Kasumi-1 (cell line): ENCODE data around the gene DHRS12.
A peak's percentile ranks its signal among the peaks of the same experiment; 100 is the strongest.

Experiments
- DNase-seq, 2 experiments: peaks; one replicate each; lab custom pipeline; 2025; lab: John Stamatoyannopoulos, UW

The DHRS12 gene

DNA sequence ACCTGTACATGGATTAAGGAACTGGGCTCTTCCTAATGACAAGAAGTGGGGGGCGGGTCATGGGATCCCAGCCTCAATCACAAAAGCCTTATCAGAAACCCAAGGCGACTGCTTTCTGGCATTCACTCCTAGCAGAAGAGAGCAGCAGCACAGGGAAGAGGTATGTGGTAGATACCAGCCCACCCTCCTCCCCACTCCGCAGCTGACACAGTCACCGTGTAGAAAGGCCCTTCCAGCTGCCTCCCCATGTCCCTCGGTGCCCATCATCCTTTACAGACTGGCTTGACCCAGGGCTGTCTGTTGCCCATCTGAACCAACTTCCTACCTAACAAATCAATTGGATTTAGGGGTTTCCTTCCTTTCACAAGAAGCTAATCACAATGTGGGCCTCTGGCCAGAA is 3.1 kb upstream of the DHRS12 start:
- DNase-seq: no peak

DNA sequence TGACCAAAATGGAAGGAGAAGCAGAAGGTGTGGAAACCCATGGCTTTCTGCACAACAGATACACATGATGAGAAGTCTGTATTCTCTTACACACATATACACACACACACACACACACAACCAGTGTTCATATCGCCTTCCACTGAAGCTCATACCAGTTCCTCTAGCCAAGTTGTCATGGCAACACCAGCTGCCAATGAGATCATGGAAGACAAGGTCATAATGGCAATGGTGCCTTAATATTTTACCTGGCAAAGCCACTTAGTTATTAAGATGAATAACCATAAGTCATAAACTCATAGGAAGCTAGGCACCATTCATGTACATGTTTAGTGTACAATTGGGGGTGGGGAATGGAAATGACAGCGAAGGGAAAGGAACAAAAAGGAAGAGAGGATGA is 2.6 kb upstream of the DHRS12 start:
- peak in 1 of 2 experiments; percentile 17 for DNase-seq

DNA sequence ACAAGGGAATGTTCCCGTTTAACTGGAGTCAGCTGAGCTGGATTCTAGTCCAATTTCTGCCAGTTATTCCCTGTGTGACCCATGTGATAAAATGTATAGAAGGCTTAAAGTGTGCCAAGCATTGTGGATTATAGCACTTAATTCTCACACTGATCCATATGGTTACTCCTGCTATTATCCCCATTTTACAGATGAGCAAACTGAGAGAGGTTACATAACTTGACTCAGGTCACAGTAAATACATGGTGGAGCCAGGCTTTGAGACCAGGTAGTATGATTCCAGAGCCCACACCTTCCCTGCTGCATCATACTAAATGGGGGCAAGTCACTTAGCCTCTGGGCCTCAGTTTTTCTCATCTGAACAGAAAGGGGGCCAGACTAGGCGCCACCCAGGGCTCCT is 2.0 kb upstream of the DHRS12 start:
- no peak for DNase-seq

DNA sequence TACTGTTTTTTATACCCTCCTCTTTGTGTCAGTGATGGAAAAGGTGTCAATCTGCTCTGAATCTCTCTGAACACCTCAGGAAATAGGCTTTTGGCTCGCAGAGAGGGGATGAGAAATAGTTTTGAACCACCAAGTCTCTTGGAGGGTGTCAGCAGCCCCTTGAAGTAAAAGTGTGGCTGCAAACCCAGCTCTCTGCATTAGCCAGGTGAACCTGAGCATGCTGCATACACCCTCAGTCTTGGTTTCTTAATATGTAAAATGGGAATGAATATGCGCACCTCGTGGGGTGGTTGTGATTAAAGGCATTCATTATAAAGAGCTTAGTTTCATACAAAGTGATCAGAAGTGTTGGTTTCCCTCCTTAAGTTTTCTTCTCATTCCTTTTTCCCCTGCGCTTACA is 1.4 kb upstream of the DHRS12 start:
- no peak for DNase-seq

DNA sequence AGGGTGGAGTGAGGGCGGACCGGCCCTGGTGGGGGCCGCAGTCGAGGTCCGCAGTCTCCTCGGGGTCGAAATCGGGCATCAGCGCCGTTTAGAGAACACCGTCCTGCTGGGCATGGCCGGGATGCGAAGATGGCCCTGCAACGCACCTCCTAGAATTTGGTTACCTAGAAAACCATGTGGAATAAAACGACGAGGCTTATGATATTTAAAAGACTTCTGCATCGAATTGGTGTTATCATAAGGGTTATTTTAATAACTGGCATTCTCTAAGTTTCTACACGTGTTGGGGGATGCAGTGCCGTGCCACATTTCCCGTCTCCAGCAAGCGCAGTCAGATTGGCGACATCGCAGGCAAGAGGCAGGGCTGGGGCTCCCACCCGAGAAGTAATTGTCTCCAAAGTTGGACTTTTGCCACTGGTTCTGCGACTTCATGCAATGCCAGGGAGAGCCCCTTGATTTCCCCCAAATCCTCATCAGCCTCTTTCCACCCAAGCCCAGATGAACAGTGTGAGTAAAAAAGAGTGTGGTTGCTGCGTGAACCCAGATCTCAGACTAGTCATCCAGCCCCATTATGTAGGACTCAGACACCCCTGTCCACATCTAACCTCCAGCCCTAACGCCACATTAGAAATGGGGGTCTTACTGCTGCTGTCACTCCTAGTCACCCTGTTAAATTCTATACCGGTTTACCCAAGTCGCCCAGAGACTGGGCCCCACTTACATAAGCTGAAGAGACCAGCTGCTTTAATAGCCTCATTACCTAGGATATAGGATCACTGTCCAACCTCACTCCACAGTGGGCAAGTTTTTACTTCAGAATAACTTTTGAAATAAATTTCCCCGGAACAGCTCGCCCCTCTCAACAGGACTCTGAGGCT is 571 bp upstream of the DHRS12 start:
- DNase-seq: peak; percentile 44 to 45

DNA sequence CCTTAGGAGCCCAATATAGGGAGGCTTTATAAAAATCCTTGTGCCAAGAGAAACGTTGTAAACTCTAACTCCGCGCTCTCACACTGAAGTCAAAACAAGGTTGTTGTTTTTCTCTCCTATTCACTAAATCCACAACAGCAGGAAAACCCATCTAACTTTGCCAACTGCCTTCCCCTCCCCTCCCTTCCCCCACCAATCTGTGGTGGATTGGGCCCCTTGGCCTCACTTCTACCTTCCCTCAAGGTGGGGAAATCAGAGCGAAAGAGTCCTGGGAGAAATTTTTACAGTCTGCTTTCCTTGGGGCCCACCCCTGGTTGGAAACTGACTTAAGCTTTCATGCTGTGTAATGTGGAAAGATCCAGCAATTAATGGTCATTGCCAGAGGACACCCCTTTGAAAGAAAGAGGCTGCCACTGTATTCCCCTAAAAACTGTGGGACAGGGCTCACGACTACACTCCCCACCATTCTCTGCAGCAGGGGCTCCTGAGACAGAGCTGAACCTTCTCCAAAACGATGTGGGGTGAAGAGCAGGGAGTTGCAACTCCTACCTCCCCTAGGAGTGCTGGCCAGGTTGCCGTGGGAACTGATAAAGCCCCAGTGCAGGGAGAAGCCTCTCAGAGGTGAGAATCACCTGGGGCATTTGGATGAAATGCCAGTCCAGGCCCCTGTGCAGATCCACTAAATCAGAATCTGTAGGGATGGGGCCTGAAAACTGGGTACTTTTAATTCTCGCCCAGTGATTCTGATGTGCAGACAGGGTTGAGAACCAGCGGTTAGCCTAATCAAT is 1.1 kb downstream of the DHRS12 start:
- DNase-seq: no peak

DNA sequence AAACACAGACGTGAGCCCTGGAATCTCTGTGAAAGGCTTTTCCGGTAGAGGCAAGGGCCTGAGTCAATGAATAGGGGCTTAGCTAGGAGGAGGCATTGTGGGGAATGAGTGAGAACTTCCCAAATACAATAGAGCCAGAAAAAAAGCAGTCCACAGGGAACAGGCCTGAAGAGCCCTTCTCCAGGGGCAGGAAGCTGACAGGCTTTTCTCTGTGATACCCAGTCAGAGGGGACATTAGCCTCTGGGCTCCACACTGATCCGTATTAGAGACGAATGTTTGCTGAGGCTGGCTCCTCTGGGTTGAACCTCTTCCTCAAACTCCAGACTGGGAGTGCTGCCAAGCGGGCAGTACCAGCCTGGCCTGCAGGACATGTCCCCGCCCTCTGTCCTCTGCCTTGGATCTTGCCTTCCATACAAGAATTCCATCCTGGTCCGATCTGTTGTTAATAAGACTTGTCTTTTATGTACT is 2.3 kb downstream of the DHRS12 start:
- no peak for DNase-seq

DNA sequence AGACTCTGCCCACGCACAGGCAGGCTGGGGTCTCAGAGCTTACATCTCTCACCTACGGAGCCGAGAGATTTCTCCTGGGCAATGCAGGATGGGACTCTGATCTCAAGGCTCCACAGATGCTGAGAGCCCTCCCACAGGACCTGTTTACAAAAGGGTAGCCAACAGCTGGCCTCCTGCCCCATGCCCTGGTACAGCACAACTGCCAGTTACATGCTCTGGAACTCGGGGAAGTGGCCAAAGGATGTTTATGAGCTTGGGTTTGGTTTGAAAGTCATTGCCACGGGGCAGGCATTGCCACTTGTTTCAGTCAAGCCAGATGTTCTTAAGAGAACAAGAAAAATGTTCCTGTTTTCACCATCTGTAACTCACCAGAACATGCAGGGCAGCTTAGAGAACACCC is 3.5 kb downstream of the DHRS12 start:
- DNase-seq: no peak

DNA sequence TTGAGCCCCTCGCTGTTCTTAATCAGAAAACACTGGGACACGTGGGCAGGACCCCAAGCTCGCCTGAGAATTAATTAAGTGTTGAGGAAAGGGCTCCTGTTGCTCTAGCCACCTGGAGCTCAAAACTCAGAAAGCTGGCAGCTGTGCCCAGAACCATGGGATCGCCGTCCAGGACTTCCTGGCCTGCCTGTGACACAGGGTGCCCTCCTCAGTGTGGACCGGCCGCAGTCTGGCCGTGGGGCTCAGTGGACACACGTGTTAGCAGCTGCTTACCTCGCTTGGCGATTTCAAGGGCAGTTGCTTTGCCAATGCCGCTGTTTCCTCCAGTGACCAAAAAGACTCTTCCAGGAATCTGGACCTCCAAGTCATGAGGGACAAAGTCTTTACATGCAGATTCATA is 4.7 kb downstream of the DHRS12 start:
- DNase-seq: no peak

DNA sequence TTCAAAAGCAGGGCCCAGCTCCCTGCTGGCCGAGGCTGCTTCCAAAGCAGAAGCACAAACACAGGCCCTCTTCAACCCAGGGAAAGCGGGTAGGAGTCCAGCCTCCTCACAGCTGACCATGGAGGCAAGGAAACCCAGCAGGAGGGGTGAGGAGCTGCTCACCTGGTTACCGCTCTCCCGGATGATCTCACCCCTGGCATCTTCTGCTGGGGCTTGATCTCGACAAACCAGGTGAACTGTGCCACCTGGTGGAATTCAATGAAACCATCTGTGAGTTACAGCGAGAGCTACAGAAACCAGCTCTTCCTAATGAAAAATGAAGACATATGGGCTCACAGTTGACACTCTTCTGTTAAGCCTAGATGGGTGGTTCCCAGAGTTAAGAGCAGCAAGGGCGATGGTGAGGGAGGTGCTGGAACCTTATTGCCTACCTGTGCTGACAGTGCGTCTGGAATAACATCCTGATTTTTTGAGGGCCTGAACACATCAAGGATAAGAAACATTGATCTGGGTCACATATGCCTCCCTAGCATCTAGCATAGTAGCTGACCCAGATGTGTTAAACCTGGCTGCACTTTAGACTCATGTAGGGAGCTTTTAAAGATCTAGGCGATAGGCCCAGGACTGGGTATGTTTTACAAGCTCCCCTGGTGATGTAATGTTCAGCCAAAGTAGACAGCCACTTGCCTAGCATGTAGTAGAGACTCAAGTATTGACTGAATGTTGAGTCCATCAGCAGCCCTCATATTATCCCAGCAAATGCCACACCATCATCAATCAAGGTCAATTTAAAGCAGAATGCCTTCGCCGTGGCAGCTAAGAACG is 6.1 kb downstream of the DHRS12 start:
- DNase-seq: peak; percentile 31 to 42

DNA sequence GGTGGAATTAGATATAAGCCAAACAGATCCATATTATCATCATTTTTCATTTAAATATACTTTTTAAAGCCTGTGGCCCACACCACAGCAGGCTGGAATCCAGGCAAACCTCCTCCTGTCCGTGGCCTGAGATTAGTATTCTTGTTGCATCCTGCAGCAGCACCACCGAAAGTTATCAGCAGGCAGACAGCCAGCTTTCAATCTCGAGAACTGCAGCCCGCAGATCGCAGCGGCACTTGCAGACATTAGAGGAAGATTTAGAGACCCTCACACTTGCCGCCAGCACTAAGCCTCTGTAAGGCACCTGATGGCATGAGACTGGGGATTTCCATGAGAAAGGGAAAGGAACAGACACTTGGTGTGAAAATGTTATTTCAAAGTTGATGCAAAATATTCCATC is 7.4 kb downstream of the DHRS12 start:
- DNase-seq: no peak

DNA sequence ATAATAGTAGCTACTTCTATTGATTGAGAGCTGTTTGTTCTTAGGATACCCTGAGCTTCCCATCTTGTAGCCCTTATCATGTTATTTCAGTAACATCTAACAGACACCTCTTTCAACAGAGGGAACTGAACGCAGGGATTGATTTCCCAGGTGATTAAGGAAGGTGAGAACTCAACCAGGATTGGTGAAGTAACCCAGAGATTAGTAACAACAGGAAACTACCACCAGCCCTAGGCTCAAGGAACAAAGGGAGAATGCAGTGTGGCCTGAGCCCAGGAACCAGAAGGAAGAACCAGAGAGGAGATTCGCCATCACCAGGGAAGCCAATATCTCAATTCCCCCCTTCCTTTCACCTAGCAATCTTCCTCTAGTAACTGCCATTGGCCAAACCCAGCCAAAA is 8.5 kb downstream of the DHRS12 start:
- no peak for DNase-seq

DNA sequence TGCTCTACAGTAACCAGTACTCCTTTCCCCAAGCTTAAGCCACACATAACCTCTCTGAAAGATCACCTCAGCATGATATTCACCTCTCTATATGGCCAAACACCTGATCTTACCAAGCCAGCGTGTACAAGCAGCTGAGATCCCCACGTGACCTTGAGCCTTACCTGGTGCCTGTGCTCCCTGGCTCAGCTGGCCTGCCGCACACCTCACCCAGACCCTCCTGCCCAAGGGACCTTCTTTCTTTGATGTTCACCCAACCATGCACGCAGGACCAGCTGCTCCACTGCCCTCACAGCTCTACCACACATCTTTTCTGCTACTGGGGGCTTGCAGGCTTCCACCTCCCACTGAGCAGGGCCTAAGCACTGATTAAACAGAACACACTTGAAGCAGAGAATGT is 9.0 kb downstream of the DHRS12 start:
- no peak for DNase-seq

DNA sequence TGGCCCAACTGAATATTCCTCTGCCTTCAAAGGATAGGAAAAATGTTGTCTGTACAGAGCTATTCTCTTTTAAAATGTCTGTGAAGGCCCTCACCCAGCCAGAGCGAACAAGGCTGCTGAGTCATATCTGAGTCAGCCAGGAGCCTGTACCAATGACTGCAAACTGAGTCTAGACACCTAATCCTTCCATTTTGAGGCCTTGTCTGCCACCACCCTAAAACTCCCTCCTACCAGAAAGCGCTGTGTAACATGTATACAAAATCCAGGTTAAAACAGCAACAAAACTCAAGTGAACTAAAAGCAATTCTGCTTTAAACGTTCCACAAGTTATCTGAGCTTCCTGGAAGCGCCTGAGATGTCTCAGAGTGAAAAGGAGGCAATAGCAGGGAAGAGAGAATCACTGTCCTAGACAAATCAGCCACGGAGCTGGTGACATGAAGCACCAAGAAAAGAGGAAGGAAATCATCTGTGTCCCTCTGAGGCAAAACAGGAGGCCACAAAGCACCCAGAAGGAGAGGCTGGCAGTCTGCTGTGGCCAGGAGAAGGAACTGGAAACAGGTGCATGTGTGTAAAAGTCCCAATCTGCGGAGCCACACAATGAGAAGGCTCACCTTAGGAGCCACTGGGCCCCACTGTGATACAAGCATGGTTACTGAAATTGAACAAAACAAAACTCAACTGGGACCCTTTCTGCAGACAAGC is 10.2 kb downstream of the DHRS12 start:
- DNase-seq: peak; percentile 98

DNA sequence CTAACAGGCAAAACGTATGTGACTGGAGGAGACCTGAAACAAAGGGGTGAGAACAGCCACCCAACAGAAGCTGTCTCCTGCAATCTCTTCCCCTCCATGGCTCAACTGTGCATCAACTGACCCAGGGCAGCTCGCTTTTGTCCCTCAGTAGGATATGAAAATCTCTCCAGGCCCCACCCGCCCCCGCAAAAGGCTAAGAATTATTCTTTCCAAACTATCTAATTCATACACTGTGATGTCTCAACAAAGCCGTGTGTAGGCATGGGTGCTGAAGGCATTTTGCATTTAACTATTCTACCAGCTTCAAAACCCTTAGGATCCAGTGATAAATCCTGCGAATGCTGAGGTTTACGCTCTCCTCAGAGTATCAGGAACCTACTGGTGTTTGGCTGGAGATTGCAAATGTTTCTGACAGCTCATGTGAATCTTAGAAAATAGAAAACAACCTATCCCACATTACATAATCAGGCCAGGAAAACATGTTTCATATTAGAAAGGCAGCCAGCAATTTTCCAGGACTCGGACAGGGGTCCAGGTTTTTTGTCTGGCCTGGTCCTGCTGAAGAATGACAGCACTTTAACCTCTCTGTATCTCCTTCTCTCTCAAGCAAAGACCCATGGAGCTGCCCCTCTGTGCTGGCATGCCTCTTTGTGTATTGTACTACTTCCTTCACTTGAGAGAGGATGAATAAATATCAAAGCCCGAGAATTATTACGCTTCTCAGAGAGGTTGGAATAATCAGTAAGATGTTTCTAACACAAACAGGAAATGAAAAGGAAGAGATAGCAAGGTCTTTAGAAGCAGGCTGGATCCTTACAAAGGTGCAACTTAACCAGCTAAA is 17.3 kb downstream of the DHRS12 start:
- DNase-seq: no peak

DNA sequence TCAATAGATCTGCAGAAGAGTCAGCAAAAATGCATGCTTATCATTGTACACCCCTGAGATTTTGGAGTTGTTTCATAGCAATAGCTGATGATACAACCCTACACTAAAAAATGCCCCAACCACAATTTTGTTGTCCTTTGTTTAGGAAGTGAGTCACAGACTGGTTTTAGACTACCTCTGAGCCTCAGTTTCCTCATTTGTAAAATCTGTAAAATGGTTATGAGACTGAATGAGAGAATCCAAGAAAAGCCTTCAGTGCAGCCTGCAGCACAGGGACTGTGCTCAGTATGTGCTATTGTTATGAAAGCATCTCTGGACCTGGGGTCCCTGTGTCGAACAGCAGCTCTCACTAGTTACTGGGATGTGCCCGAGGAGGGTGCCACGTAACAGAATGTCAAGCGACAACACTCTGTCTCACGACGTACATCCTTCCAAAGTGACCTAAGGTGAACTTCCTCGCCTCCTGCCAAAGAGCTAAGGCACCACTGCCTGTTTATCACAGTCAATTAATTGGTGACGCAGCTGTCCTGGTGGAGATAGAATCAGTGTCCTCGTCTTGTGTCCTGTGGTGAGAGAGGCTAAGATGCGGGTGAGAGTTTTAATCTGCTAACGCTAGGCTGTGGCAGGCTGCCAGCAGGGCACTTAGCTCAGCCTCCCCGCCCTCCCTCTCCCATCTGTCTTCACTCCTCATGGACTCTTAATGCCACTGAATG is 18.1 kb downstream of the DHRS12 start:
- no peak for DNase-seq

DNA sequence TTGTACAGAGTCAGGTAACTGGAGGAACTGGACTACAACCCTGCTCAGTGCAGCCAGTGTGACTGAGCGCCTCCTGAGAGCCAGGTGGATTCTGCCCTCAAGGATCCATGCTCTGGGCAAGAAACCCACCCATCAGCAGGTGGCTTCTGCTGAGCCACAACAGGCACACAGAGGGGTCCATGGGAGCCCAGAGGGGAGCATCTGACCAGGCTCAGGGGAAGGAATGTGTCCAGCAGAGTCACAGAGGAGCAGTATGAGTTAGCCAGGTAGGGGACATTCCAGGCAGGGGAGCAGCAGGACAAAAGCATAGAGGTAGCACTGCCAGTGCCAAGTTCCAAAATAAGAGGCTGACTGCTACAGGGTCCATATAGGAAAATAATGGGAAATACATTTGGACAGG is 19.9 kb downstream of the DHRS12 start:
- DNase-seq: no peak

DNA sequence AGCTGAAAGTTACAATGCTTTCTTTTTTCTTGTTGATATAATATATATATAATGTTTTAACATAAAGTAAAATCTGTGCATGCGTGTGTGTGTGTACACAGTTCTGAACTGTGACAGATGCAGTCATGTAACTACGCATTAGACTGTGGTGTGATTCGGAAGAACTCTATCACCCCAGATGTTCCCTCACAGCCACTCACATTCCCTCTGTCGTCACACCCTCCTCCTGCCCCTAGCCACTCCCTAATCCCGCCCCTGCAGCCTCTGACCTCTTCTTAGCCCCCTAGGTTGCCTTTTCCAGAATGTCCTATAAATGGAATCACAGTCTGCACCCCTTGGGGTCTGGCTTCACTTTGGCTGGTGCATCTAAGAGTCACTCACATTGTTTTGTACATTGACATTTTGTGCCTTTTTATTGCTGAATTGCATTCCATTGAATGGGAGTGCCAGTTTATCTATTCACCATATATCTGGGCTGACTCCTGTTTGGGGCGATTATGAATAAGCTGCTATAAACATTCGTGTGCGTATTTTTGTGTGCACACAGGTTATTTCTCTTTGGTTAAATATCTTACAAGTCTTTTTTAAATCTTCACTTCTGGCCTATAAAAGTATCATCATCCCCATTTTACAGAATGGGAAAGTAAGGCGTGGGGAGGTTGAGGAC is 20.4 kb downstream of the DHRS12 start:
- DNase-seq: no peak

DNA sequence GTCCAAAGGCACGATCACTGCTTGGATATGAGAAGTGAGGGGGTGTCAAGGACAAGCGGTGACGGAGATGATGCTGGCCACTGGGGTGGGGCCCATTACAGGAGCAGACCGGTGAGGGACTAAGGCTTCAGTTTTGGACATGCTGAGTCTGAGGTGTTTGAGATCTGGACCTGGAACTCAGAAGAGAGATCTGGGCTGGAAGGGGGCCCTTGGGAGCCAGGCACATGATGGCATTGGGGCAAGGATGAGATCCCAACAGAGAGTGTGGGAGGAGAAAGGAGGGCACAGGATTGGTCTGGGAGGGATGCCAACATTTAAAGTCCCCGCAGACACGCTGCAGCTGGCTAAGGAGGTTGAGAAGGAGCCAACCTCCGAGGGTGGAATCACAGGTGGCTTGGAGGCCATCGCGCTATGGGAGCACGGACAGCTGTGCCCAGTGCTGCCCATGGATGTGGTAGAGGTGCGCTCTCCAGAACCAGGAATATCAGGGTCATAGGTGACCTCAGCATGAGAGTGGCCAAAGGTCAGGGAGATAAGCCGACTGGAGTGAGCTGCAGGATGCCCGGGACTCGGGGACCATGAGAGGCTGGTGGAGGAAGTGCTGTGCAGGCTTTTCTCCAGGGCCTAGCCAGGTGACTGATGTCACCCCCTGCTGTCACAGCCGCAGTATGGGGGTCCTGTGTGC is 21.8 kb downstream of the DHRS12 start:
- DNase-seq: no peak
